ENCODE results near the gene ANKRD40CL.

The ANKRD40CL gene

DNA sequence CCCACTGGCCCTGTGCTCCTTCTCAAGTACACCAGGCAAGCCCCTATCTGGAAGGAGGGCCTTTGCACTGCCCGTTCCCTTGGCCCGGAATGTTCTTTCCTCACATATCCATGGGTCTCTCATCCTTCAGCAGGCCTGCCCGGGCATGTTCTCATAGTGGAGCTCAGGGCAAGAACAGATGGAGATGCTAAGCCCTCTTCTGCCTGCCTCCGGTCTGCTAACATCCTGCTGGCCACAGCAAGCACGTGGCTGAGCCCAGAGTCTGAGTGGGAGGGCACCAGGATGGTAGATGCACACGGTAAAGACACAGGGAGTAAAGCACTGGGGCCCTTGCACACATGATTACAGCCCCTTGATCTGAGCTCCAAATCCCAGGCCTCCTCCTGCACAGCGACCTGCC, 19.8 kb upstream of the ANKRD40CL start:
- no peak for DNase-seq (ENCODE audit: low read depth in 3 of 3)

DNA sequence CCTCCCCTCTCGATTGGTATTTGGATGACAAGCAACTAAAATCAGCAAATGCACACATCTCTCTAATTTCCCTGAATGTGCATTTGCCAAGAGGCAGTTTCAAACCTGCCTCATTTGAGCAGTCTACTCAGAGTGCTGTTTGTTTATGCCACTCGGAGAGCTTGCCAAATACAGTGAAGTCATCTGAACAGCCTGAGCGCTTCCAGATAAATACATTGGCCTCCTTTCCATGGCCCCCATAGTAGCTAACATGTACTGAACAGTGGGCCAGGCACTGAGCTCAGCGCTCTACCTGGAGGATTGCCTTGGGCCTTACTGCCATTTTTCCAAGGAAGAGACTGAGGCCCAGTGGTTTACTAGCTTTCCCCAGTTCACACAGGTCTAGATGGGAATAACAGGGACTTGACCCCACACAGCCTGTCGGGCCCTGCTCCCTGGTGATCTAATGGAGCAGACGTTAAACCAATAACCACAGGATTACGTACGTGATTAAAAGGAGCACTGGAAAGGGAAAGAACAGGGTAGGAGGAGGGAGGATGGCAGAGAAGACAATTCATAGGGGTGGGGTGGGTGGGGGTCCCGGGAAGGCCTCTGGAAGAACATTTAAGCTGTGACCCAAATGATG, 18.7 kb upstream of the ANKRD40CL start:
- DNase-seq (ENCODE audit: low read depth in 3 of 3) = no peak

DNA sequence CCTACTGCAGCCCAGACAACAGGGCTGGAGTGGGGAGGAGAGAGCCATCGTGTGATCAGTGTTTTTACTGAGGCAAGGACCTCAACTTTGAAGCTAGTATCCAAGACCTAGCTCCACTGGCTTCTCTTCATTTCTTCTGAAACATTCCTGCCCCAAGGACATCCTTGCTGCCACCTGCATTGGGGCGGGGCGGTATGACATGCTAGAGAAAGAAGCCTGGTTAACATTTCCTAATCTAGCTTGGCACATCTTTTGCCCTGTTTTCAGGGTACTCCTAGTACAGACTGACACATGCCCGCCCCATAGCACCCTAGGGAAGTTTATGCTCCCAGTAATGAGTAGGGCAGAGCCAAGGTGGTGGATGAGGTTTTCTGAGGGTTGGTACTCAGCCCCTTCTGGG, 17.8 kb upstream of the ANKRD40CL start:
- no peak for DNase-seq (ENCODE audit: low read depth in 3 of 3)

DNA sequence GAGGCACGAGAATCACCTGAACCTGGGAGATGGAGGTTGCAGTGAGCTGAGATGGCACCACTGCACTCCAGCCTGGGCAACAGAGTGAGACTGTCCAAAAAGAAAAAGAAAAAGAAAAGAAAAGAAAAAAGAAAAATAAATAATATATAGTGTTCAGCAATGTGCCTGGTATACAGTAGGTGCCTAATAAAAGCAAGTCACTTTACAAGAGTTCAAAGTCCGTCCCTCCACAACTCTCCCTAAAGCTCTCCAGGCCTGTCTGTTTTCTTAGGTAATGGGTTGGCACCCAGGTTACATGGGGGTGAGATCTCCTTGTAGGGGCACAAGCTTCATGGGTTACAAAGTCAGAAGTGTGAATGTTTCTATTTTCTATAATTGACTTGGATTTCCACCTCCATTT, 16.6 kb upstream of the ANKRD40CL start:
- no peak for DNase-seq (ENCODE audit: low read depth in 3 of 3)

DNA sequence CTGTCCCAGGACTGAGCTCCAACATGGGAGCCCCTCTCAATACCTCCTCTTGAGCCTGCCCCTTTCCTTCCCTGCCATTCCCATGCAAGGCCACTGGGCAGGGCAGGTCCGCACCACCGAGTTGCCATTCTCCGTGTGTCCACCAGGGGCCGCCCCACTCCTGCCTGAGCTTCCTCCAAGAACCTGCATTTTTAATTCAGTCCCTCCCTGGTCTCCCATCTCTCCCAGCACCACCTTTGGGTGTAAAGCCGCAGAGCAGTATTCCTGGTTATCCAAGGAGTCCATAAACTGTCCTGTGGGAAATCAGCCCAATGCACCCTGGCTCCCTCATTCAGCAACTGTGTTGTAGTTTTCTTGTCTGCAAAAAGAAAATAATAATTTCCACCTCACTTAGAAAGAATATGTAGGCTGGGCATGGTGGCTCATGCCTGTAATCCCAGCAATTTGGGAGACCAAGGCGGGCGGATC, 15.9 kb upstream of the ANKRD40CL start:
- peak; percentile 66 to 77 (median 68) for DNase-seq (ENCODE audit: low read depth in 3 of 3)

DNA sequence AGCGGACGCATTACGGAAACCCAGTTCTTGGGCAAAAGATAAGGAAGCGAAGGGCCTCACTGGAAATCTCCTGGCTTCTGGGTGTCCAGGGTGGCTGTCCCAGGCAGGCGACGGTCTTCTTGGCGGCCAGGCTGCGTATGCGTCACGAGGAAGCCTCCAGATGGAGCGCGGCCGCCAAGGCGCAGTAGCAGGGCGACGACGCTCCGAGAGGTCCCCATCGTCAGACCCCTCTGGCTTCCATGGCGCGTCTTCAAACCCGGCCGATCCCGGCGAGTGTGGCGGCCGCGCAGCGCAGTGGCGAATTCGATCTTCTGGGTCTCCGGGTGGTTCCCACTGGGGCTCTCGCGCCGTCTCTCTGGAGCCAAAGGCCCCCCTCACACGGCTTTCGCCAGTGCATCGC, 13.8 kb upstream of the ANKRD40CL start:
- no peak for DNase-seq (ENCODE audit: low read depth in 3 of 3)

DNA sequence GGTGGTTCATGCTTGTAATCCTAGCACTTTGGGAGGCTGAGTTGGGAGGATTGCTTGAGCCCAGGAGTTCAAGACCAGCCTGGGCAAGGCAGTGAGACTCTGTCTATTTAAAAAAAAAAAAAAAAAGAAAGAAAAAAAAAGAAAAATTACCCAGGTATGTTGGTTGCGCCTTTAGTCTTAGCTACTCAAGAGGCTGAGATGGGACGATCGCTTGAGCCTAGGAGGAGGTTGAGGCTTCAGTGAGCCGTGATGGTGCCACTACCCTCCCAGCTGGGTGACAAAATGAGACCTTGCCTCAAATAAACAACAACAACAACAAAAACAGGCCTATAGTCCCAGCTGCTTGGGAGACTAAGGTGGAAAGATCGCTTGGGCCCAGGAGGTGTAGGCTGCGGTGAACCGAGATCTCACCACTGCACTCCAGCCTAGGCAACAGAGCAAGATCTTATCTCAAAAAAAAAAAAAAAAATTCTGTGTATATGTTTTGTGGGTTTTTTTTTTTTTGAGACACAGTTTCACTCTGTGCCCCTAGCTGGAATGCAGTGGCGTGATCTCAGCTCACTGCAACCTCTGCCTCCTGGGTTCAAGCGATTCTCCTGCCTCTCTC, 12.5 kb upstream of the ANKRD40CL start:
- peak in 1 of 3 donors; percentile 2 for DNase-seq (ENCODE audit: low read depth in 3 of 3)

DNA sequence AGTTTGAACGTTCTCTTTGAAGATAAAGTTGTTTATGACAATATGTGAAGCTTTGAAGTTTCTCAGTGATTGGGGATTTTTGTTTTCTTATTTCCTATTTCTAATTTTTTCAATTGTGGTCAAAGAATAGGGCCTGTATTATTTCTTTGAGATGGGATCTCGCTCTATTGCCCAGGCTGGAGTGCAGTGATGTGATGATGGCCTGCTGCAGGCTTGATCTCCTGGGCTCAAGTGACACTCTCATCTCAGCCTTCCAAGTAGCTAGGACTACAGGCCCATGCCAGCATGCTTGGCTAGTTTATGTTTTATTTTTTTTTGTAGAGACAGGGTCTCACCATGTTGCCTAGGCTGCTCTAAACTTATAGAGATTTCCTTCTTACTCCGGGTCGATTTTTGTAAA, 11.7 kb upstream of the ANKRD40CL start:
- no peak for DNase-seq (ENCODE audit: low read depth in 3 of 3)

DNA sequence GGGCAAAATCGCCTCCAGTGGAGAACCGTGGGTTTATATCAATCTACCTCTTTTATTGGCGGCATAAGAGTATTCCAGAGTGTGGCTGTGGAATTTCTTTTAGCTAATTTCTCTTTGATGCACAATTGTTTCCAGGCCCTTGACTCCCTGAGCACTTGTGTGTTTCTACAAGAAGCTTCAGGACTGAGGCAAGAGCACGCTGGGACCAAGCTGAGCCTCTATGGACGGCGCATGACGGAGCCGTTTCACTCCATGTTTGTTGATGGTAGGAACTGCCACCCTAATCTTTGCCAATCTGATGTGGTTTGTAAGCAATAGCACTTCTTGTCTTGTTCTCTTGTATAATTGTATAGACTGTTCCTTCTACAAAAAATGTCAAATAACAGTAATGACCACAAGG, 11.2 kb upstream of the ANKRD40CL start:
- DNase-seq (ENCODE audit: low read depth in 3 of 3) = no peak

DNA sequence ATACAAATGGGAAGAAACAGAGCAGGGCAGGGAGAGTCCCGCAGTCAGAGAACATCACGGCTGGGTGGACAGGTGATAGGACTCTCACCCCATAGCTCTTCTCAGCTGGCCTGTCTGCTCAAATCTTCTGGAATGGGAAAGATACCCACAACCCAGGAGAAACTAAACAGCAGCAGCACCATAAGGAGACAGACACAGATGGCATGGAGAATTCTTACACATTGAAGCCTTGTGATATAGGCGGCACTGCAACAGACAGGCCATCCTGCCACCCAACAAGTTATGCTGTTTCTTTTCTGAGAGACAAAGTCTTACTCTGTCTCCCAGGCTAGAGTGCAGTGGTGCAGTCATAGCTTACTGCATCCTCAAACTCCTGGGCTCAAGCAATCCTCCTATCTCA, 8.6 kb upstream of the ANKRD40CL start:
- no peak for DNase-seq (ENCODE audit: low read depth in 3 of 3)

DNA sequence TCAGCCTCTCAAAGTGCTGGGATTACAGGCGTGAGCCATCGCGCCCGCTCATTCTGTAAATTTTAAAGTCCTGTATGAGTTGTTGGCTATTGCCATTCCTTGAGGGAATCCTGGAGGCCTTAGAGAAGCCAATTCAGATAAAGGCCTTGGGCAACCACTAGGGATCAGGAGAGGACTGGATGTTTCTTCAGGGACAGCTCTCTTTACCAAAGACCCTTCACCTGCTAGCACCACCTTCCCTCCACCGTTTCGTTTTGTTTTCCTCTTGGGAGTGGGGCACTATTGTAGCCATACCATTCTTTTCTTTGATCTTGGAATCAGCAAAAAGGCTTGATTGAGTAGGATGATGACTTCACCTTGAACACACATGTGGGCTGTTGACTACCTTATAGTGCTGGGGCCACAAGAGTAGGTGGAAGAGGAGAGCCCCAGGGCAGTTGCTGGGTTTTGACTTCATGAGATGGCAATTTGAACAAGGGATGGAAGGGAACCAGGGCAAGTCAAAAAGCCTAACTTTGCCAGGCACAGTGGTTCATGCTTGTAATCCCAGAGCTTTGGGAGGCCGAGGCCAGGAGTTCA, 7.0 kb upstream of the ANKRD40CL start:
- DNase-seq (ENCODE audit: low read depth in 3 of 3) = no peak

DNA sequence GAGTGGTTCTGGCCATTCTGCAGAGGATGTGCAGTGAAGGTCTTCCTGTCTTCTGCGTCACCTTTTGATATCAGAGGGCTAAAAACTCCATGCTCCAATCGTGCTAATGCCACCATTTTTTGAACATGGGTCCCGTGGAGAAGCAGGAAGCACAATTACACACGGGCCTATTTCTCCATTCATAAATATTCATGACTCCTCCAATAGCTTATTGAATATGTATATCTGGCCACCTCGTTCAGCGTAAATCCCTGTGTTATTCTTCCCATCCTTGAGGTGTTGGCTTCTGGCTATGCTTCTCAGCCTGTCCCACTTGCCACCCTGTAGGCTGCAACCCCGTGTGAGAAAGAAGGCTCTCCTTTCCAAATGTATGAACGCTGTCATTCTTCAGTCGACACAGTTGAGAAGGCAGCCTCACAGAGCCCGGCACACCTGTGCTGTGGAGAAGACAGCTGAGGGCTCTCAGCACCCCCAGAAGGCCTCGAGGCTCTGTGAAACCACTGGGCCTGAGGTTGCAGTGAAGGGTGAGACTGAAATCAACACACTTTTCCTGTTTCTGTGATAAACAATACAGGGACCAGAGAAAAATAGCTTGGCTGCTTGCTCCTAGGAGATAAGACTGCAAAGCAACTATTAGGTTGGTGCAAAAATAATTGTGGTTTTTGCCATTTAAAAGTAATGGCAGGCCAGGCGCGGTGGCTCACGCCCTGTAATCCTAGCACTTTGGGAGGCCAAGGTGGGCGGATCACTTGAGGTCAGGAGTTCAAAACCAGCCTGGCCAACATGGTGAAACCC, 4.9 kb upstream of the ANKRD40CL start:
- DNase-seq (ENCODE audit: low read depth in 3 of 3) = no peak

DNA sequence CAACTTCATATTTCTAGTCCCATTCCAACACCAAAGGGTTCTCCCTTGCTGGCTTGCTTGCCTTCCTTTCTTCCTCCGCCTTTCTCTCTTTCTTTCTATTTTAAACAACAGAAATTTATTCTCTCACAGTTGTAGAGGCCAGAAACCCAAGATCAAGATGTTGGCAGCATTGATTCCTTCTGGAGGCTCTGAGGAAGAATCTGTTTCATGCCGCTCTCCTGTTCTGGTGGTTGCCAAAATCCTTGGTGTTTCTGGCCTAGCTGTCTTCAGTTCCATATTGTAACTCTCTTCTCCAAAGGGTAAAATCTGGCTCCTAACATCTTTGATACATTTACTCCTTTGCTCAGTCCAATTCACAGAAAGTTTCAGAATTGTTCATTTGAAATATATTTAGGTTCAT, 3.0 kb upstream of the ANKRD40CL start:
- no peak for DNase-seq (ENCODE audit: low read depth in 3 of 3)

DNA sequence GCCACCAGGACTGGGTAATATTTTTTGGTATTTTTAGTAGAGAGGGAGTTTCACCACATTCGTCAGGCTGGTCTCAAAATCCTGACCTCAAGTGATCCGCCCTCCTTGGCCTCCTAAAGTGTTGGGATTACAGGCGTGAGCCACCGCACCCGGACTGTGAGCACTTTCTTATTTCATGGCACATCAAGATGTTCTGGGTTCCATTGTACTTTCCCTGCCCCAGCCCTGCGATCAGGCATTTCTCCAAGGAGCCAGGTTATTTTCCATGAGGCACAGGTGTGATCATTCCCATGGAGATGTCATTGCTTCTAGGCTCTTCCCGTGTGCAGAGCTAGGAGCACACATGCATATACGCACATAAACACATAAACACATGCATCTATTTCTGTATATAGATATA, 2.6 kb upstream of the ANKRD40CL start:
- DNase-seq (ENCODE audit: low read depth in 3 of 3) = no peak

DNA sequence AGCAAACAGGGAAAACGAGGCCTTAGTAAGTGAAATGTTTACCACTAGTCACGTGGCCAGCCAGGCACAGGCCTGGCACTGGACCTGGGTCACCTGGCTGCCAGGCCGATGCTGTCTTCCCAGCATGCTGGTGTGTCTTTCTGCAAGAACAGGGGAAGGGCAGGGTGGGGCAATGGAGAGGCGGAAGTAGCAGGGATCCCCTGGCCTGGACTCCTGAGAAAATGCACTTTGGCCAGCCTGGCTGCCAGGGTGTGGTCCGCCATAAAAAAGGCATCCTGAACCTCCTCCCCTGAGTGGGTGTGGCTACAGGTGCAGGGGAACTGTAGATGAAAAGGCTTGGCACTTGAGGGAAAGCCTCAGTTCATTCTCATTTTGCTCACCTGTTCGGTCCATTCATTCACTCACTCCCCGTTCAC, 1.0 kb upstream of the ANKRD40CL start:
- DNase-seq (ENCODE audit: low read depth in 3 of 3) = no peak

DNA sequence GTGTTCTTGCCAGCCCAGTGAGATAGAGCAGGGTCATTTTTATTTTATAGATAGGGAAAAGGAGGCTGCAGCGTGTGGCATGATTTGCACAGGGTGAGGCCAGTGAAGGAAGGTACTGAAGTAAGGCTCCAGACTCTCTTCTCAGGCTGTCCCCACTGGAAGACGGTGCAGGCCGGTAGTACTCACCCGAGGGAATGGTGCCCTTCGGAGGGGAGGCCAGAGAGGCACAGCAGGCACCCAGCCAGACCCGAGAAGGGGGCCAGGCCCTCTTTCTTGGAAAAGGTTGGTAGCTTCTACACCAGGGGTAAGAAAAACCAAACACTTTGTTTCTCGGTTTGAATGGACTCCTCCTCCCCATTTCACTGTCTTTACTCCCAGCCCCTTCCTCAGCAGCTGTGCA, 288 bp downstream of the ANKRD40CL start:
- no peak for DNase-seq (ENCODE audit: low read depth in 3 of 3)

DNA sequence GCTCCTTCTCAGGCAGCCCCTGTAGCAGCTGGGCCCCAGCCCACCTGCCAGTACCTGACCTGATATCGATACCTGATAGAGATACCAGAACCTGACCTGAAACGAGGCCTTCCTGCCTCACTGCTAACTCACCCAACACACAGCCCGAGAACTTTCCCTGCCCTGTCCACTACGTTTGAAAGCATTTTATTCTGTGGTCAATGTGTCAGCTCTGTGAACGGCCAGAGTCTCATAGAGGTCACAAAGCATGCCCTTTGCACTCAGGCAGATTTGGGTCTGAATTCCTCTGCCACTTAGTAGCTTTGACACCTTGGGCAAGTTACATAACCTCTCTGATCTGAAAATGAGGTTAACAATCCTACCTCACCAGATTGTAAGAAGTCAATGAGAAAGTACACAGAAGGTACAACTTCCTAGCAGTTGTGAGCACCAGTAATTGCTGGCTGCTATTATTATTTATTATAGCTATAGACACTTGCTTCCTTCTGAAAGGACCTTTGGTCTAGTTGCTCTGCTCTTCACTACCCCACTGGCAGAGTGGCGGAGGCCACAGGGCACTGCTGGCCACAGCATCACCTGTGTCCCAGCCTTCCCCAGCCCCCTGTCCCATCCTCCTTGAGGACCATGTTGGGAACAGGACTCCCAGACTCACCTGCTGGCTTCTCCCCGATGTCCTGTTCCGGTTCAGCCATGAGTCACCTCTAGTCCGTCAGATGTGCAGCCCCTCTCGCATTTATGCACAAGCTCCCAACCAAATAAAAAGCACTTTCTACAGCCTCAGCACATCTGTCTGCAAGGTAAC, 895 bp downstream of the ANKRD40CL start:
- DNase-seq (ENCODE audit: low read depth in 3 of 3) = no peak

DNA sequence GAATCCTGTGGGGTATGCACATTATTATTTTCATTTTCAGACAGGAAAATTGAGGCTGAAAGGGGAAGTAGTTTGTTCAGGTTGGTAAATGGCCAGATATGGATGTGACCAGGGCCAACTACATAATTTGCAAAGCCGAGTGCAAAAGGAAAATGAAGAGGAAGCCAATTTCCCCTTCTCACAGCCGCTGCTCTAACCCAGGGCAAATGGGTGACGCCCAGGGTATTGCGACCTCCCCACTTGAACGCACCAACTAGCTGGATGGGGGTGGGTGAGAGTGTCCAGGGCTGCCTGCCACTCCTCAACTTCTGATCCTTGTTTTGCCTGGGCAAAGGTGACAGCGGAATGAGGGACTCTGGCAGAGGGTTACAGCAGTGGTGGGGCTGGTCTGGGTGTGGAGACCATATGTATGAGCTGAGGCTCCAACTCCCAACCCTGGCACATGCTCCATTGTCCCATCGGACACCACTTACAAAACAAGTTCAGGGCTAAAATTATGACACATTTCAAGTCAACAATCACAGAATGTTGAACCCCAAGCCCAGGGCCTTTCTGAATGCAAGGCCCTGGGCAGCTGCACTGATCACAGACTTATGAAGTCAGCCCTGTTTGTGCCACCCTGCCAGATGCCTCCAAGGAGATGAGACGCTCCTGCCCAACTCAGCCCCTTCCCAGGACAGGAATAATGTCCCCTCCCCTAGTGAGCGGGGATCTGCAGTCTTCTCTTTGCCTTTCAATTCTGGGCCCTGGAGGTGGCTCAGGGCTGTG, 1.7 kb downstream of the ANKRD40CL start:
- no peak for DNase-seq (ENCODE audit: low read depth in 3 of 3)

DNA sequence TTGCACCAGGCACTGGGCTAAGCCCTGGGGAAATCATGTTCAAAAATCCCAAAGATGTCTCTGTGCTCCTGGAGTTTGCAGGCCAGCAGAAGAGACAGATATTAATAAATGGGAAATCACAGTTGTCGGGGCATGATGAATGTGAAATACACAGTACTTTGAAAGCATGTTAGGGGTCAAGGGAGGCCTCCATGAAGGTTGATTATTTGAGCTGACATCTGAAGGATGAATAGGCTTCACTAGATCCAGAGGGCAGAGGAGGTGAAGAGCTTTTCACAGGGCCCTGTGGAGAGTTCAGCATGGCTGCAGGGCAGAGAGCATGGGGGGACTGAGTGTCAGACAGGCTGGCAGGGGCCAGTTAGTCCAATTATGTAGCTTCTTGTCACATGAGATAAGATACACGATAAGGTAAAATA, 2.6 kb downstream of the ANKRD40CL start:
- DNase-seq (ENCODE audit: low read depth in 3 of 3) = no peak

DNA sequence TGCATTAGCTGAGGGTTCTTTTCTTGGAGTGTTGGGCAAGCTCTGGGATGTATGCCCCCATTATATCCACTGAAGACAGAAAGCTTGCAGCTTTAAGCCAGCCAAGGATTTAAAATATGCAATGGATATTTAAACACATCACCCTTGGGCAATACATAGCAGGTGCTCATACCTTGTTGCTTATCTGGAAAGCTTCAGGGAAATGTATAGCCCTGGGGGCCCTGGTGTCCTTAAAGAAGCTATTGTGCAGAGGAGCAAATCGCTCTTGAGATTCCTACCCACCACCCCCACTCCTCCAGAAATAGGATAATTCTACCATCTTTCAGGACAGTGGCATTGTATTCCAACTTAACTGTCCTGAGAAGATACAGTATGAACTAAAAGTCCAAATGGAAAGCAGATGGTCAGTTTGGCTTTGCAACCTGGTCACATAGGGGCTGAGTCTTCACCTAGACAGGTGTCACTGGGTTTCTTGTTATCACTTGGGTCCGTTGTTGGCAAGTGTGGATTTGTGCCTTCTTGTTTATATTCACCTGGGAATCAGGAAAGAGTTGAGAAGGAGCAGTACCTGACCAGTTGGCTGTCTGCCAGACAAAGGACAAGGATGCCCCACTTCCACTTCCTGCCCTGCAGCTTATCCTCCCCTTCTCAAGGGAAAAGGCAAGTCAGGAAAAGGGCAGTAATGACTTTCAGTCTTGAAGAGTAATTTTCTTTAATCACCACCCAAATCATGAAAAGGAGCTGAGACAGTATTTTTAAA, 3.4 kb downstream of the ANKRD40CL start:
- DNase-seq (ENCODE audit: low read depth in 3 of 3) = no peak

All from stimulated activated CD4-positive, alpha-beta T cell treated with anti-CD3 and anti-CD28 coated beads, TNF-alpha, amount 100 ng/mL, for 48 hours (primary cell).